Myometrial cell (primary cell): Measurements from ENCODE around the gene UROS. TPM values are rescaled to one million over a fixed set of nuclear protein-coding genes. Genes with fewer than 3 reads are reported as not detected.

Experiments used
- total RNA-seq: library from RNA; depleted of rRNA; stranded (reverse); fragments of >200 nt; gene quantifications from 2 replicates; pipeline ENCODE4 v1.2.3, GENCODE V29; 2015

Gene UROS
- total RNA-seq: 48.7 and 61.3 TPM in 2 replicates

DNA sequence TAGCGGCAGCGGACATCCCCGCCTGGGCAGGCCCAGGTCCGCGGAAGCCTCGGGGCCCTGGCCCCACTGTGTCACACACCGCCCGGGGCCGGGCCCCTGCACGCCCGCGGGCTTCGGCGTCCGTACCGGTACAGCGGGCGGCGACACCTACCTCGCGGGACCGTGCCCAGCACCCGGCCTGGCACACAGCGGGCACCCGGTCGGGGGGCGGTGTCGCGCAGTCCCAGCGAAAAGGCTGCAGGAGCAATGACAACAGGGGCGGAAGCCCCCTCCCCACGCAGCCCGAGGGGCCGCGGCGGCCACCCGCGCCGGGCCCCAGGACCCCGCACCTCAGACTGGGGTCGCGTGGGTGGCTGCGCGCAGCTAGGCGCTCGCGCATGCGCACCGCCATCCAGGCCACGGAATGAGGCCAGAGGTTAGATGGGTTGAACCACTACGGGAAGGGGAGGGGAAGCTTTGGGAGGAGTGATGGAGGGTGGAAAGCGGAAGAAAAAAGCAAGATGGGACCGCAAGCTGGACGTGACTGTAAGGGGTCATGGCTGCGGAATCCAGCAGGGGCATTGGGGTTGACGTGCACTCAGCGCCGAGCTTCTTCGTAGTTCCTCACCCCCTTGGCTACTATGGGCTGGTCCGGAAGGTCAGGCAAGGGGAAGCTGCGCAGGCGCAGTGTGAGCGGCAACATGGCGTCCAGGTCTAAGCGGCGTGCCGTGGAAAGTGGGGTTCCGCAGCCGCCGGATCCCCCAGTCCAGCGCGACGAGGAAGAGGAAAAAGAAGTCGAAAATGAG, at the start of gene UROS, which contains the start of gene BCCIP:
TSS of gene UROS (minus strand) at position 381 of the 785 bp plus-strand sequence. CDS start 6,759 bp downstream, outside the sequence.
TSS of gene BCCIP (plus strand) at position 669 of the 785 bp plus-strand sequence. CDS start at position 681, 12 bp downstream.

GRCh38 chr10:125775491-125776106, 47.5 kb downstream of the UROS start, which contains the start of gene MMP21:
TSS of gene MMP21 (minus strand) at chr10:125775821. CDS start at chr10:125775821, 0 bp downstream.

Other genes with a start within 250 kb of the UROS start
- not detected in 2 replicates for gene TEX36, start 140.1 kb downstream of the UROS start, total RNA-seq
- 15.2 and 19.6 TPM in 2 replicates for gene EDRF1, start 103.5 kb downstream of the UROS start, total RNA-seq
- not detected in 2 replicates for gene MMP21, start 47.4 kb downstream of the UROS start, total RNA-seq
- 42.2 and 44.7 TPM in 2 replicates for gene BCCIP, start 288 bp upstream of the UROS start, total RNA-seq
- 29.4 and 34.2 TPM in 2 replicates for gene DHX32, start 58.0 kb upstream of the UROS start, total RNA-seq
- 0.71 and 1.4 TPM in 2 replicates for gene FANK1, start 73.3 kb upstream of the UROS start, total RNA-seq